HEK293T (cell line): ENCODE results near the gene TBX3.
A peak's percentile ranks its signal among the peaks of the same experiment; 100 is the strongest.

Experiments used
- CTCF ChIA-PET: fragments of 350-600 bp; formaldehyde crosslinking; extraction: SDS; loops from one replicate; lab custom pipeline; 2021; ENCODE audit warnings: antibody characterized with exemption, inconsistent platforms; lab: Yijun Ruan, JAX
- POLR2A ChIA-PET: fragments of 350-600 bp; formaldehyde crosslinking; extraction: SDS; loops from one replicate; lab custom pipeline; 2020; ENCODE audit warnings: antibody characterized with exemption, inconsistent platforms; lab: Yijun Ruan, JAX
- DNase-seq: peaks from one replicate; pipeline ENCODE4 v3.0.0; 2012; ENCODE audit warnings: mixed read lengths; ENCODE audit errors: extremely low spot score
- ARNT ChIP-seq: fragments of 450-650 bp; IDR thresholded peaks from 2 replicates; pipeline ENCODE4 v1.6.1; 2017; ENCODE audit warnings: mild to moderate bottlenecking
- BHLHE40 ChIP-seq: fragments of 450-650 bp; IDR thresholded peaks from 2 replicates; pipeline ENCODE4 v1.6.1; 2016; ENCODE audit warnings: mild to moderate bottlenecking, moderate library complexity, borderline replicate concordance
- CTBP1 ChIP-seq: fragments of 450-650 bp; IDR thresholded peaks from 2 replicates; pipeline ENCODE4 v1.6.1; 2016; ENCODE audit warnings: borderline replicate concordance
- ELF4 ChIP-seq: fragments of 450-650 bp; IDR thresholded peaks from 2 replicates; pipeline ENCODE4 v1.6.1; 2017; ENCODE audit warnings: antibody characterized with exemption
- FOXA1 ChIP-seq: fragments of 450-650 bp; IDR thresholded peaks from 2 replicates; pipeline ENCODE4 v1.6.1; 2016; ENCODE audit warnings: mild to moderate bottlenecking
- FOXK2 ChIP-seq: fragments of 450-650 bp; IDR thresholded peaks from 2 replicates; pipeline ENCODE4 v1.6.1; 2016; ENCODE audit warnings: mild to moderate bottlenecking
- FOXM1 ChIP-seq: fragments of 450-650 bp; IDR thresholded peaks from 2 replicates; pipeline ENCODE4 v1.6.1; 2017; ENCODE audit warnings: mild to moderate bottlenecking, borderline replicate concordance
- HDGF ChIP-seq: fragments of 450-650 bp; IDR thresholded peaks from 2 replicates; pipeline ENCODE4 v1.6.1; 2017; ENCODE audit warnings: antibody characterized with exemption, borderline replicate concordance
- L3MBTL2 ChIP-seq: fragments of 450-650 bp; conservative IDR thresholded peaks from 2 replicates; pipeline ENCODE4 v1.6.1; 2016; ENCODE audit warnings: mild to moderate bottlenecking
- LEF1 ChIP-seq: fragments of 450-650 bp; IDR thresholded peaks from 2 replicates; pipeline ENCODE4 v1.6.1; 2017; ENCODE audit warnings: mild to moderate bottlenecking, borderline replicate concordance
- NFRKB ChIP-seq: fragments of 450-650 bp; IDR thresholded peaks from 2 replicates; pipeline ENCODE4 v1.6.1; 2016; ENCODE audit warnings: mild to moderate bottlenecking, moderate library complexity
- PKNOX1 ChIP-seq: fragments of 450-650 bp; IDR thresholded peaks from 2 replicates; pipeline ENCODE4 v1.6.1; 2016
- SP1 ChIP-seq: fragments of 450-650 bp; IDR thresholded peaks from 2 replicates; pipeline ENCODE4 v1.6.1; 2017
- SUZ12 ChIP-seq: fragments of 450-650 bp; IDR thresholded peaks from 2 replicates; pipeline ENCODE4 v1.6.1; 2016; ENCODE audit warnings: mild to moderate bottlenecking
- TARDBP ChIP-seq: fragments of 450-650 bp; IDR thresholded peaks from 2 replicates; pipeline ENCODE4 v1.6.1; 2016
- ZNF384 ChIP-seq: fragments of 450-650 bp; IDR thresholded peaks from 2 replicates; pipeline ENCODE4 v1.6.1; 2016

The TBX3 gene

GRCh38 chr12:114681116-114681871 is 2.7 kb downstream of the TBX3 start:
- CTCF ChIA-PET, result no interaction called here

GRCh38 chr12:114680604-114681069 is 3.3 kb downstream of the TBX3 start:
- ChIA-PET POLR2A (no interaction called here), CTCF (no interaction called here)
- TF ChIP-seq L3MBTL2 (no peak), CTBP1 (no peak), HDGF (no peak)
- DNase-seq, result no peak

More at GRCh38 chr12:114681116-114681871, 2.7 kb downstream of the TBX3 start:
- POLR2A ChIA-PET, result interaction anchor here (1.1 kb wide), 1 partner anchor 12 kb away, joined by 3 read pairs; no protein-coding TSS in a partner anchor
- DNase-seq, result no peak
- TF ChIP-seq CTBP1 (no peak), TARDBP (no peak), BHLHE40 (no peak), ZNF384 (no peak), PKNOX1 (no peak), ELF4 (no peak), L3MBTL2 (no peak), ARNT (no peak), FOXK2 (no peak), HDGF (no peak)

GRCh38 chr12:114679942-114680341 is 4.0 kb downstream of the TBX3 start:
- POLR2A ChIA-PET, result no interaction called here
- CTCF ChIA-PET, result no interaction called here
- TF ChIP-seq FOXK2 (no peak), ZNF384 (no peak), TARDBP (no peak), FOXM1 (no peak)
- DNase-seq, result no peak

DNA sequence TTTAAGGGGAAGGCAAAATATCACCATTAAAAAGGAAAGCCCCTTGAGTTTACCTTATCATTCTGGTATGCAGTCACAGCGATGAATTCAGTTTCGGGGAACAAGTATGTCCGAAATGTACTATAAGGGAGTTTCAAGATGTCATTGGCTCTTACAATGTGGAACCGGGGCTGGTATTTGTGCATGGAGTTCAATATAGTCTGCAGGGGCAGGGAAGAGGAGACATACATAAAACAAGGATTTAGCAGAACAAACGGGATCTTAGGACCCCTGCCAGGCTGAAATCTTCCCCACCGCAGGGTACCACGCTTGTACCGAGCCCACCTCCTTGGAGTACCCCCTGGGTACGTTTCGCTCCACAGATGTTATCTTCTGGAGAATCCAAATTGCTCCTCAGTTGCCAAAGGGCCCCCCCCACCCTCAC is 4.5 kb downstream of the TBX3 start:
- DNase-seq, result no peak
- ChIA-PET POLR2A (no interaction called here), CTCF (no interaction called here)
- TF ChIP-seq BHLHE40, result no peak
- no peak for TF ChIP-seq CTBP1
- TF ChIP-seq NFRKB, result no peak
- no peak for TF ChIP-seq SUZ12
- TF ChIP-seq FOXK2, result no peak
- no peak for TF ChIP-seq ELF4
- TF ChIP-seq LEF1, result no peak
- TF ChIP-seq ZNF384, result no peak
- no peak for TF ChIP-seq TARDBP

- DNase-seq, result no peak
- ChIA-PET POLR2A (no interaction called here), CTCF (no interaction called here)
- no peak for TF ChIP-seq SUZ12
- no peak for TF ChIP-seq HDGF
- no peak for TF ChIP-seq ZNF384
- TF ChIP-seq NFRKB, result no peak
- no peak for TF ChIP-seq BHLHE40
- TF ChIP-seq ELF4, result no peak
- no peak for TF ChIP-seq TARDBP
- no peak for TF ChIP-seq FOXK2
- no peak for TF ChIP-seq L3MBTL2
- TF ChIP-seq FOXA1, result no peak
- TF ChIP-seq CTBP1, result no peak
- TF ChIP-seq SP1, result no peak
- TF ChIP-seq ARNT, result no peak
- no peak for TF ChIP-seq FOXM1
These were observed 5.3 kb downstream of the TBX3 start for GRCh38 chr12:114678718-114679117.

DNA sequence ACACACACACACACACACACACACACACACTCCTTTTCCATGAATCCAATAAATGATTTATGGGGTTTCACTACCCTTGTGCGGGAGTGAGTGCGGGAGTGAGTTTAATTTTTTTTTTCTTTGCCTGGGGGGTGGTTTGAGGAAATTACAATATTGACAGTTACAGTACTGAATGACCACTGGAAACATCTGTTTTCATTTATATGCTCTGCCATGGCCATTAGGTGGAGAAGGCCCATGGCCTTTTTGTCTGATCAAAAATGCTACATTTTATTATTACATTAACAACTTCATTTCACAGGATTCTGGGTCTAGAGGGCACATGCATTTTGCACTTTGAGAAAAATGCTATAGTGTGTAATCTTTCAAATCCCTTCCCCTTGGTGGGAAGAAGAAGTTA is 5.9 kb downstream of the TBX3 start:
- TF ChIP-seq PKNOX1 (peak; percentile 43; the same call in 1 of the 2 replicates), CTBP1 (no peak), FOXA1 (no peak)
- POLR2A ChIA-PET, result no interaction called here
- CTCF ChIA-PET, result no interaction called here
- no peak for DNase-seq

DNA sequence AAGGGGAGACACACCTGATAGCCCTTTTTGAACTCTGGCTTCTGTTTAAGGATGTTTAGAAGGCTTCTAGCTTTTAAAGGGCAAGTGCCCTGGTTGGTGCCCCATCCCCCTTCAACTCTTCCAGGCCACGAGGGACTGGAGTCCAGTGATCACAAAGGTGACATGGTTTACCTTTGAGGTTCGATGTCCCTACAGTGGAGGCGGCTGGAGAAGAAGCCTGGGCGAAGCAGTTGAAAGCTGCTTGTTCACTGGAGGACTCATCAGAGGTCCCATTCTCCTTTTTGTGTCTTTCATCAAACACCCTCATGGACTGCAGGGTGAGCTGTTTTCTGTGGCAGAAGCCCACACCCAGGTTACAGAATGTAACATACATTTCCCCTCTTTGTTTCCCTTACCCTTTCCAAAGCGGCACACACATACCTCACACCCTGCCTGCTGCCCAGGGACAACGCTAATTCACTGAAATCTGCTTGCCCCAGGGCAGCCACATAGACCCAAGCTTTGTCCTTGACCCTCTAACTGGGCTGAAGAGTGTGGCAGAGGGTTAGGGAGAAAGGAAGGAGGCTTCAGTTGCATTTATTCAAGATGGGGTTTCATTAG is 7.7 kb downstream of the TBX3 start:
- DNase-seq, result no peak
- POLR2A ChIA-PET, result interaction anchor here (8.8 kb wide), 1 partner anchor 8 kb away, joined by 62 read pairs; the partner anchor contains the start of gene TBX3
- TF ChIP-seq FOXK2 (no peak), L3MBTL2 (no peak), FOXM1 (no peak), SP1 (no peak), HDGF (no peak), ELF4 (no peak), ZNF384 (no peak), BHLHE40 (no peak), PKNOX1 (no peak), TARDBP (no peak), LEF1 (no peak), ARNT (no peak), FOXA1 (no peak), SUZ12 (no peak), NFRKB (no peak)
- CTCF ChIA-PET, result no interaction called here
